Measurements from ENCODE around the gene EXOSC1. TPM values are rescaled to one million over a fixed set of nuclear protein-coding genes. Genes with fewer than 3 reads are reported as not detected.

The EXOSC1 gene
- polyA plus RNA-seq, 1 of the 3 experiments (the other 2 are of a cell fraction), result 49.0 TPM

DNA sequence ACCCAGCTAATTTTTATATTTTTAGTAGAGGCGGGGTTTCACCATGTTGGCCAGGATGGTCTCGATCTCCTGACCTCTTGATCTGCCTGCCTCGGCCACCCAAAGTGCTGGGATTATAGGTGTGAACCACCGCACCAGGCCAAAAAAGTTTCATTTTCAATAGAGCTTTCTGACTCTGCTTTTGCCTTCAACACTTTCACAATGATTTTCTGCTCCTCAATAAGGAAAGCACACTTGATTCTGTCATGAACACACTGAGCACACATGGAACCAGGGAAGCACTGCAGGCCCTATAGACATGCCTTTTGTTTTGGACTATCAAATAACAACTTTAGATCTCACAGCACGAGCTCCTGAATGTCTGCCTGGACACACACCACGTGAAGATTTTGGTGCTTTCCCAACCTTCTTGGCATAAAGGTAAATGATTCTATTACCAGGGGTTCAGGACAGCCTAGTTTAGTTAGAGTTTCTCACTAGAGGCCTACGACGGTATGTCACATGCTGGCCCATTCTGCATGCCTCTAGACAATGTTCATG, 52.7 kb downstream of the EXOSC1 start:
- Histone ChIP-seq H3K9ac (no peak overlapping the region), H3F3A (replicated peaks; ENCODE audit: insufficient read depth) (no peaks in the 10 kb centered on the region), H3K36me3 (replicated peaks in 1 of 2; ENCODE audit: control insufficient read depth in 1 of 2, insufficient read depth in 2 of 2, low read length in 1 of 2) (peaks cover 38 to 53% of the 10 kb centered on the region in 2 experiments), H3K9me3 (no peaks in the 10 kb centered on the region), H3K27me3 (ENCODE audit: insufficient read depth) (no peaks in the 10 kb centered on the region), H3K9me2 (no peaks in the 10 kb centered on the region), H3K4me2 (no peak overlapping the region), H3K4me1 (ENCODE audit: control insufficient read depth in 1 of 2, insufficient read depth in 2 of 2, low read depth in 1 of 2, low read length in 1 of 2) (no peaks in the 10 kb centered on the region), H3K27ac (ENCODE audit: low read depth in 2 of 2, low read length in 1 of 2) (no peak overlapping the region), H2AFZ (ENCODE audit: low read depth) (no peak overlapping the region), H4K20me1 (ENCODE audit: insufficient read depth) (no peaks in the 10 kb centered on the region), H3K4me3 (ENCODE audit: low read depth in 2 of 2, low read length in 1 of 2) (no peak overlapping the region), H3K79me2 (ENCODE audit: insufficient read depth) (peaks cover 10% of the 10 kb centered on the region; the same call in 1 of the 2 replicates)
- 97% methylated on average over 7 of the region's 8 CpGs for WGBS (ENCODE audit: low lambda C conversion rate)
- DNase-seq, result no peak
- ChIA-PET CTCF (no interaction called here), POLR2A (no interaction called here)
- TF ChIP-seq RAD21 (IDR thresholded peaks at IDR 0.05; ENCODE audit: low read length) (no peak), MAX (IDR thresholded peaks at IDR 0.05; ENCODE audit: low read depth) (no peak), EP300 (IDR thresholded peaks at IDR 0.05; ENCODE audit: borderline replicate concordance in 1 of 2, low read depth in 1 of 2, low read length in 1 of 2) (no peak), YY1 (IDR thresholded peaks at IDR 0.05; ENCODE audit: low read depth) (no peak), REST (IDR thresholded peaks at IDR 0.05; ENCODE audit: low read depth, low read length) (no peak), RFX5 (IDR thresholded peaks at IDR 0.05; ENCODE audit: low read length) (no peak), FOXJ3 (CRISPR knock-in tag; IDR thresholded peaks at IDR 0.05) (no peak)

DNA sequence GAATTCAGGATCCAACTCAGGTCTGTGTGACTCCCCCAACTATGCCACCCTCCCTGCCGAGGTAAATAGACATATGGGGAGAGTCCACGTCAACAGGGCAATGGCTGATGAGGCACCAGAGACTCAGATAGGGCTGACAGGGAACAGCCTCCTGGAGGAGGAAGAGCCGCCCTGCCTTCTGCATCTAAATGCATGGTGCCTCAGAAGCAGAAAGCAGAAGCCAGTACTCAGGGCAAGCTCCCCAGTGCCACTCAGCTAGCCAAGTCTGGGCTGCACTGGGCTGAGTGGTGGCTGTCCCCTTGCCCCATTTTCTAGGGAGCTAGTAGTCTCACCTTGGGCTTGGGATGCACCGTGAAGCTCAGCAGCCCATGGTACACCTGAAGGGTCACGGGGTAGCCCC, 55.7 kb downstream of the EXOSC1 start:
- ChIA-PET CTCF (interaction anchor here (1.3 kb wide), 1 partner anchor 112 kb away, joined by 3 read pairs; no protein-coding TSS in a partner anchor), POLR2A (no interaction called here)
- H3K27me3 ChIP-seq (ENCODE audit: insufficient read depth), result no peaks in the 10 kb centered on the region

More for the DNA sequence above, 55.7 kb downstream of the EXOSC1 start:
- H3K27ac ChIP-seq (ENCODE audit: low read depth in 2 of 2, low read length in 1 of 2), result no peak overlapping the region
- TF ChIP-seq, protein P1, sequence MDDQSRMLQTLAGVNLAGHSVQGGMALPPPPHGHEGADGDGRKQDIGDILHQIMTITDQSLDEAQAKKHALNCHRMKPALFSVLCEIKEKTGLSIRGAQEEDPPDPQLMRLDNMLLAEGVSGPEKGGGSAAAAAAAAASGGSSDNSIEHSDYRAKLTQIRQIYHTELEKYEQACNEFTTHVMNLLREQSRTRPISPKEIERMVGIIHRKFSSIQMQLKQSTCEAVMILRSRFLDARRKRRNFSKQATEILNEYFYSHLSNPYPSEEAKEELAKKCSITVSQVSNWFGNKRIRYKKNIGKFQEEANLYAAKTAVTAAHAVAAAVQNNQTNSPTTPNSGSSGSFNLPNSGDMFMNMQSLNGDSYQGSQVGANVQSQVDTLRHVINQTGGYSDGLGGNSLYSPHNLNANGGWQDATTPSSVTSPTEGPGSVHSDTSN (IDR thresholded peaks at IDR 0.05), result no peak
- TF ChIP-seq FOXJ3 (CRISPR knock-in tag; IDR thresholded peaks at IDR 0.05), result no peak
- TF ChIP-seq RFX5 (IDR thresholded peaks at IDR 0.05; ENCODE audit: low read length), result no peak
- no peak for TF ChIP-seq REST (IDR thresholded peaks at IDR 0.05; ENCODE audit: low read depth, low read length)
- H3K9ac ChIP-seq, result no peak overlapping the region
- H3K9me3 ChIP-seq, result no peaks in the 10 kb centered on the region
- 100% methylated on average over 3 of the region's 5 CpGs for WGBS (ENCODE audit: low lambda C conversion rate)
- H3K4me3 ChIP-seq (ENCODE audit: low read depth in 2 of 2, low read length in 1 of 2), result no peak overlapping the region
- no peak for DNase-seq
- H3K4me2 ChIP-seq, result no peak overlapping the region
- no peaks in the 10 kb centered on the region for H3K79me2 ChIP-seq (ENCODE audit: insufficient read depth)
- H2AFZ ChIP-seq (ENCODE audit: low read depth), result no peak overlapping the region
- no peaks in the 10 kb centered on the region for H3K4me1 ChIP-seq (ENCODE audit: control insufficient read depth in 1 of 2, insufficient read depth in 2 of 2, low read depth in 1 of 2, low read length in 1 of 2)
- H3F3A ChIP-seq (replicated peaks; ENCODE audit: insufficient read depth), result no peaks in the 10 kb centered on the region
- peaks cover 40 to 41% of the 10 kb centered on the region in 2 experiments for H3K36me3 ChIP-seq (replicated peaks in 1 of 2; ENCODE audit: control insufficient read depth in 1 of 2, insufficient read depth in 2 of 2, low read length in 1 of 2)
- H4K20me1 ChIP-seq (ENCODE audit: insufficient read depth), result no peaks in the 10 kb centered on the region
- H3K9me2 ChIP-seq, result no peaks in the 10 kb centered on the region
